Measurements from ENCODE around the gene PSTPIP2.
"Not testable (repeated sequence)": the region's sequence is repeated elsewhere in the genome, so short reads cannot be mapped to it uniquely, and the experiment has no call there.

PSTPIP2 gene

DNA sequence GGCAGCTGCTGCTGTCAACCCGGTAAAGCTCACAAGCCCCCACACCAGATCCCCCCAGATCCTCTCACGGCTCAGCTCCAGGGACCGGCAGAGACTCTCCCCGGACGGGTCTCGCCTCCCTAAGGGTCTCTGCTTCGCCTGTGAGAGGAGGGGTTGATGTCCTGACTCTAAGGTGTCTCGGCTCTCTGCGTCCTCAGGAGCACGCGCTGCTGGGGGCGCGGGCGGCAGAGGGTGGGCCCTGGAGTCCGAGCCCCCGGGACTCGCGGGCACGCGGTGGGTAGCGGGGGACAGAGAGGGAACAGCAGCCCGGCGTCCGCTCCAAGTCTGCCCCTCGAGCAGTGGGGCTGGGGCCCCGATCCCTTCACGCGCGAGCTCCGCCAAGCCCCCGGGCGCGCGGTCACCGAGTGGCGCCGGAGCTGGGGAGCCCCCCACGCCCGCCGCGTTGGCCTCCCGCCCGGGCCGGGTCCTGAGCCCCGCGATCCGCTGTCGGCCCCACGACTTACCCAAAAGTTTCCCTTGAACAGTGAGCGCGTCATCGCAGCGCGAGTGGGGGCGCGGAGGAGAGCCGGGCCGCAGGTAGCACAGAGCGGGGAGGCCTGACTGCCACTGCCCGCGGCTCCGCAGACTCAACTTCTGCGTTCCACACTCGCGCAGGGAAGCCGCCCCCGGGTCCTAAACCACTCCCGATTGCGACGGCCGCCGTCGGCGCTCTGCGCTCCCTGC is at the start of gene PSTPIP2:
Gene PSTPIP2 (minus strand): TSS at position 608 of the 723 bp plus-strand sequence. CDS start 72 bp downstream, at position 536.
- peak; percentile 47 for DNase-seq (ENCODE audit: low spot score)

DNA sequence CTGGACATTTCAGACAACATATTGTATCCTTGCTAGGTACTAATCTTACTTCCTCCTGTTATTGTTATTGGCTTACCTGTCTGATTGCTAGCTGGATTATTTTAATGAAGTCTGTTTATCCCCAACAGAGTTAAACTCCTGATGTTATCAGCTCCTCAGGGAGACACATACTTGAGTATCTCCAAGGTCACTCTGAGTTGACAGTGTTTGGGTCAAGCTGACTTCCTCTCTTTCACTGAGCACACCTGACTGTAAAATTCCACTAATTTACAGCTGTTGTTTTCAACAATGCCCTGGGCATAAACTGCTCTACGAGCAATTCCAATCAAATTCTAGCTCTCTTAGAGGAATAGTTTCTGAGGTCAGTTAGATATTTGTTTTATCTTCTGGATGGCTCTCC is 41.7 kb upstream of the PSTPIP2 start:
- no peak for DNase-seq (ENCODE audit: low spot score)

GRCh38 chr18:46110406-46110805 is 38.3 kb upstream of the PSTPIP2 start:
- no peak for DNase-seq (ENCODE audit: low spot score)

GRCh38 chr18:46109386-46109785 is 37.3 kb upstream of the PSTPIP2 start:
- no peak for DNase-seq (ENCODE audit: low spot score)

- DNase-seq (ENCODE audit: low spot score), result peak; percentile 92
These were observed 32.3 kb upstream of the PSTPIP2 start, which contains the start of gene HAUS1 for GRCh38 chr18:46104128-46104911. Gene HAUS1 (plus strand): TSS chr18:46104385. CDS start chr18:46104412, 27 bp downstream.

- DNase-seq (ENCODE audit: low spot score), result no peak
These were observed 27.4 kb upstream of the PSTPIP2 start for GRCh38 chr18:46099463-46099862.

DNA sequence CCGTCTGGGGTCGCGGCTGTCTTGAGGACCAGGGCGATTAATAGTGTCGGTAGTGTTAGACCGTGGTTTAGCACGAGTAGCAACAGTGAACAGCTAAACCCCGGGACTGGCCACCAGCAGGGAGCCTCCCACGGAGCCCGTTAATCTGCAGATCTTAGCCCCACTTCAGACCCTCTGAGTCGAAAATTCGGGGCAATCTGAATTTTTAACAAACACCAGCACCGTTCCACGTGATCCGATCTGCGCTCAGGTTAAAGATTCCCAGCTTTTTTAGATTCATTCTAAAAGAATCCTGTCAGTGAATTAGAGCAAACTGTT is 26.5 kb upstream of the PSTPIP2 start:
- no peak for DNase-seq (ENCODE audit: low spot score)

- DNase-seq (ENCODE audit: low spot score), result peak; percentile 95
These were observed 25.9 kb upstream of the PSTPIP2 start, which contains the start of gene ATP5F1A for GRCh38 chr18:46097801-46098615. Gene ATP5F1A (minus strand): TSS chr18:46098296. CDS start chr18:46098231, 65 bp downstream.

DNA sequence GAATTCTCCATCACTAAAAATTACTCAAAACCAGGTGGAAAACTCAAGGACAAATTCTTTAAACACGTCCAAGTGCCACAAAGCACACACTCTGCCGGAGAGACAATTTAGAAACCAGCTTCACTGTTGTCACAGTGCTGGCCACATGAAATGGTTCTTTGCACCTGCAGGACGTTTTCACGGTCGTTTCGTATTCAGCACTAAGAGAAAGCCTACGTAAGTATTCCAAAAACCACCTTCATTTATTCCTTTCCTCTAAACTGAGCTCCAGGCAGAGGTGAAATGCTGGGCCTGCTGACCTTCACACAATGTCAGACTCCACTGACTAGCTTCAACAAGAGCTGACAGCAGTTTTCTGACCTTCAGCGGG is 25.4 kb upstream of the PSTPIP2 start:
- no peak for DNase-seq (ENCODE audit: low spot score)

- DNase-seq (ENCODE audit: low spot score), result no peak
These were observed 24.7 kb upstream of the PSTPIP2 start for GRCh38 chr18:46096651-46097300.

DNA sequence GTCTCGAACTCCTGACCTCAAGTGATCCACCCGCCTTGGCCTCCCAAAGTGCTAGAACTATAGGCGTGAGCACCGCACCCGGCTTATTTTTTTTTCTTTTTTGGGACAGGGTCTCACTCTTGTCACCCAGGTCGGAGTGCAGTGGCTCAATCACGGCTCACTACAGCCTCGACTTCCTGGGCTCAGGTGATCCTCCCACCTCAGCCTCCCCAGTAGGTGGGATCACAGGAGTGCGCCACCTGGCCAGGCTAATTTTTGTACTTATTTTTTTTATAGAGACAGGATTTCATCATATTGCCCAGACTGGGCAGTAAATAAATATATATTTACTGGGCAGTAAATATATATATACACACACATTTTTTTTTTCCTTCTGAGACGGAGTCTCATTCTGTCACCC is 23.5 kb upstream of the PSTPIP2 start:
- no peak for DNase-seq (ENCODE audit: low spot score)

DNA sequence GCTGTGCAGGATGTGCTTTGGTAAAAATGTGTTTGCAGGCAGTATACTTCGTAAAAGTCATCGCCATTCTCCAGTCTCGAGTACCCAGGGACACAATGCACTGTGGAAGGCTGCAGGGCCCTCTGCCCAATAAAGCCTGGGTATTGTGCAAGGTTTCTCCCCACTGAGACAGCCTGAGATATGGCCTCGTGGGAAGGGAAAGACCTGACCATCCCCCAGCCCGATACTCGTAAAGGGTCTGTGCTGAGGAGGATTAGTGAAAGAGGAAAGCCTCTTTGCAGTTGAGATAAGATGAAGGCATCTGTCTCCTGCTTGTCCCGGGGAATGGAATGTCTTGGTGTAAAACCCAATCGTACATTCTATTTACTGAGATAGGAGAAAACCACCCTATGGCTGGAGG is 16.4 kb upstream of the PSTPIP2 start:
- not testable (repeated sequence) for DNase-seq (ENCODE audit: low spot score)

DNA sequence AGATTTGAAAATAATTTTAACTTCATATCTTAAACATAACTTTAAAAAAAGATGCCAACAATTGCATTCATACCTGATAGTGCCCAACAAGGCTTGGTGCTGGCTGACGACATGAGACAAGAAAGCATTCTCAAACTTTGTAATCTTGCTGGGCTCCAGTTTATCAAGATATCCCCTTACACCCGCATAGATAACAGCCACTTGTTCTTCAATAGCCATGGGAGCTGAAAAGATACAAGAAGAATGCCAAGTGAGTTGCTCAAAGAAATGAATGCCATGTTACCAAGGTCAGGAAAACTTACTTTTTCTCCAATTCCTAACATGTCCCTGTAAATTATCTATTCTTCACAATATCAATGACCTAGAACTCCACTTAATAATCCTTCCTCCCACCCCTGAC is 12.4 kb upstream of the PSTPIP2 start:
- no peak for DNase-seq (ENCODE audit: low spot score)

DNA sequence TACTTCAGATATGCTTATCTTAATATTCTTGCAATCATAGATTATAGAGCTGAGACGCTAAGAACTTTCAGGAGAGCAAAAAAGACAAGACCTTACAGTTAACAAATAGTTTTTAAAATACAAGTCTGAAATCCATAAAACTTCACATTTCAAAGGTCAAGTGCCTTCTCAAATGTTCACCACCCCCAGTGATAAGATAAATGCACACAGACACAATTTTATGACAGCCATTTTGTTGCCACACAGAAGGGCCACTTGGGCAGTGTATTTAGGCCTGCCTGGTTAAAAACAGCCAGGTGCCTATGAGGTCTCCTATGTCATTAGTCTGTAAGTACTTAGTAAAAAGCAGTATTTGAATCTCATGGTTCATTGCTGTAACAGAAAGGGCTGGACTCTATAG is 8.1 kb upstream of the PSTPIP2 start:
- DNase-seq (ENCODE audit: low spot score), result no peak

DNA sequence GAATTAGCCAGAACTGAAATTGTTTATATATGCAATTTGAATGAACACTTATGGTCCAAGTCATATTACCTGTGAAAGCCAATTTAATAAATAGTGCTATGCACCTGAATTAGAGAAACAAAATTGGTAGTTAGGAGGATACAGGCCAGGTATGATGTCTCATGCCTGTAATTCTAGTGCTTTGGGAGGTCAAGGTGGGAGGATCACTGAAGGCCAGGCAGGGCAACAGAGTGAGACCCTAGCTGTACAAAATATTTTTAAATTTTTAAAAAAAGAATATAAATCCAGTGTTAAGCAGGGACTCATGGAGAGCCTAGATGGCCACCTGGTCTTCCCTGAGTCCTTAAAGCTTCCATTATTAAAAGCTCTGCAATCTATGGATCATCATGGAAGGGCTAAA is 7.3 kb upstream of the PSTPIP2 start:
- no peak for DNase-seq (ENCODE audit: low spot score)

- DNase-seq (ENCODE audit: low spot score), result peak; percentile 69
These were observed 1.6 kb upstream of the PSTPIP2 start for GRCh38 chr18:46073474-46074331.

DNA sequence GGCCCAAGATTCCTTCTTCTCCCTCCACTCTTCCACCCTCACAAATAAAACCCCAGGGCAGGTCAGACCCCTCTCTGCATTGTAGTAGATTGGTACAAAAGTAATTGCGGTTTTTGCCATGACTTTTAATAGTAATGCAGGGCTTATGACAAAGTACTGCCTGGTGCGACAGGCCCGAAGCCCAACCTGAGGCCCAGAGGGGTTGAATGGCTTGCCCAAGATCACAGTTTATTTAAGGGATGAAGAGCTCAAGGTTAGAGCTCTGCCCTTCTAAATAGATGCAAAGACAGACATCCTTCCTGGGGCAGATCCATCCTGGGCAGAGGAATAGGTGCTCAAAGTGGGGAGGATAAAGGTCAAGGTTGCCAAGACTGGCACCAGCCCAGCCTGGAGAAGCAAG is 899 bp upstream of the PSTPIP2 start:
- DNase-seq (ENCODE audit: low spot score), result no peak

- no peak for DNase-seq (ENCODE audit: low spot score)
These were observed 362 bp upstream of the PSTPIP2 start for GRCh38 chr18:46072376-46072867.

- DNase-seq (ENCODE audit: low spot score), result peak; percentile 26
These were observed 1.0 kb downstream of the PSTPIP2 start for GRCh38 chr18:46070815-46071652.

- no peak for DNase-seq (ENCODE audit: low spot score)
These were observed 1.8 kb downstream of the PSTPIP2 start for GRCh38 chr18:46070232-46070631.

Measured in Ammon's horn (tissue), 1 donor.